OCI-LY7 (cell line): ENCODE results near the gene EHD2. TPM values are rescaled to one million over a fixed set of nuclear protein-coding genes. Genes with fewer than 3 reads are reported as not detected.

ENCODE experiments used
- BruUV-seq: library from RNA; stranded (reverse); fragments of 400-500 nt; replicated peaks from 2 replicates; lab custom pipeline; 2021; lab: Mats Ljungman, UMichigan
- CTCF ChIA-PET: fragments of 300-600 bp; sonication (Branson Sonifier 250); formaldehyde crosslinking; loops from one replicate; lab custom pipeline; 2022; ENCODE audit warnings: antibody characterized with exemption; ENCODE audit not compliant: unreplicated experiment; lab: Charles Lee
- POLR2A ChIA-PET: fragments of 300-600 bp; sonication (Branson Sonifier 250); formaldehyde crosslinking; loops from one replicate; lab custom pipeline; 2022; ENCODE audit warnings: antibody characterized with exemption; lab: Charles Lee
- DNase-seq: peaks from one replicate; pipeline ENCODE4 v3.0.0-alpha.2; 2015; ENCODE audit warnings: low spot score
- H2AFZ ChIP-seq: fragments of 200-600 bp; sonication (generic), shearing (Covaris generic); 2 replicates; pipeline ENCODE4 v1.6.1; 2014; ENCODE audit warnings: mild to moderate bottlenecking, antibody characterized with exemption, low read length, moderate library complexity
- H3K27ac ChIP-seq: fragments of 200-600 bp; sonication (generic); 2 replicates; pipeline ENCODE4 v1.5.1; 2014; ENCODE audit warnings: mixed run types, low read depth, mild to moderate bottlenecking, moderate library complexity, low read length, inconsistent platforms; ENCODE audit not compliant: poor library complexity, severe bottlenecking
- H3K36me3 ChIP-seq: fragments of 200-600 bp; sonication (generic); 2 replicates; pipeline ENCODE4 v1.6.1; 2014; ENCODE audit warnings: mild to moderate bottlenecking, antibody characterized with exemption, low read length, moderate library complexity, mixed read lengths; ENCODE audit not compliant: insufficient read depth
- H3K4me1 ChIP-seq: fragments of 200-600 bp; sonication (generic); 2 replicates; pipeline ENCODE4 v1.5.1; 2014; ENCODE audit warnings: mild to moderate bottlenecking, low read length; ENCODE audit not compliant: insufficient read depth, poor library complexity, severe bottlenecking
- H3K4me2 ChIP-seq: fragments of 200-600 bp; sonication (generic); 2 replicates; pipeline ENCODE4 v1.6.1; 2014; ENCODE audit warnings: mild to moderate bottlenecking, low read length
- H3K4me3 ChIP-seq: fragments of 200-600 bp; sonication (generic); 2 replicates; pipeline ENCODE4 v1.5.1; 2014; ENCODE audit warnings: mild to moderate bottlenecking, low read depth, low read length; ENCODE audit not compliant: poor library complexity, severe bottlenecking
- H3K79me2 ChIP-seq: fragments of 200-600 bp; sonication (generic); 2 replicates; pipeline ENCODE4 v1.6.1; 2016; ENCODE audit warnings: low read depth, mild to moderate bottlenecking, low read length, moderate library complexity, mixed read lengths; ENCODE audit not compliant: insufficient read depth
- H3K9me2 ChIP-seq: fragments of 200-600 bp; sonication (generic); 2 replicates; pipeline ENCODE4 v1.6.1; 2016; ENCODE audit warnings: mild to moderate bottlenecking, low read length, mixed read lengths; ENCODE audit not compliant: insufficient read depth
- H3K9me3 ChIP-seq: fragments of 200-600 bp; sonication (generic); 2 replicates; pipeline ENCODE4 v1.6.1; 2014; ENCODE audit warnings: mild to moderate bottlenecking, mixed run types, low read length, mixed read lengths
- H4K20me1 ChIP-seq: fragments of 200-600 bp; sonication (generic); 2 replicates; pipeline ENCODE4 v1.6.1; 2014; ENCODE audit warnings: mild to moderate bottlenecking, antibody characterized with exemption, low read length, moderate library complexity, mixed read lengths; ENCODE audit not compliant: insufficient read depth
- CTCF ChIP-seq: fragments of 200-600 bp; sonication (generic); conservative IDR thresholded peaks from 2 replicates; pipeline ENCODE4 v1.5.1; 2014; ENCODE audit warnings: mild to moderate bottlenecking, antibody characterized with exemption, low read length, moderate library complexity, mixed read lengths
- EZH2phosphoT487 ChIP-seq: fragments of 200-600 bp; sonication (generic); IDR thresholded peaks from 2 replicates; pipeline ENCODE4 v1.6.1; 2018; ENCODE audit warnings: low read depth, borderline replicate concordance, mild to moderate bottlenecking, mixed run types, antibody characterized with exemption, low read length, moderate library complexity, mixed read lengths
- intact Hi-C: fragments of 100-400 bp; cut with micrococcal nuclease; formaldehyde crosslinking; loops from one replicate; pipeline ENCODE4 v1.10.0; 2022; ENCODE audit not compliant: unreplicated experiment
- total RNA-seq, 2 experiments: library from RNA; depleted of rRNA in 1 of 2; stranded (reverse); fragments of >200 nt in 1 of 2; shearing (Covaris generic) in 1 of 2; gene quantifications; 2 replicates each; pipeline ENCODE4 v1.2.3, GENCODE V29; 2014 to 2022

EHD2 gene
- total RNA-seq, 2 experiments from 2014 or later, result not detected

DNA sequence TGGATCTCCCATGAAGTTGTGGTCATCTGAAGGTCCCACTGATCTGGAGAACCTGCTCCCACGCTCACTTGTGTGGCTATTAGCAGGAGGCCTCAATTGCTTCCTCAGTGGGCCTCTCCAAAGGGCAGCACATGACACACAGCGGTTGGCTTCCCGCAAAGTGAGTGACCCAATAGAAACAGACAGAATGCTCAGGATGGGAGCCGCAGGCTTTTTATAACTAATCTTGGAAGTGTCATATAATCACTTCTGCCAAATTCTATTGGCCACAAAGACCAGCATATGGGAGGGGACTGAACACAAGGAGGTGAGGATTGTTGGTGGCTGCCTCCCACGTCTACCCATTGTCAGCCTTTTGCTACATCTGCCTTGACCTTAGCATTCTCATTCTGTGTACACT is 22.1 kb upstream of the EHD2 start:
- intact Hi-C loops, result no loop called here
- ChIA-PET POLR2A (interaction anchor here (0.6 kb wide), 3 partner anchors 216 to 327 kb away, joined by 3 to 4 read pairs (median 3); no protein-coding TSS in a partner anchor), CTCF (no interaction called here)
- no peak for TF ChIP-seq CTCF
- no peak for TF ChIP-seq EZH2phosphoT487
- no peak overlapping the region for H2AFZ ChIP-seq
- no peak overlapping the region for H3K4me3 ChIP-seq
- H3K9me2 ChIP-seq, result no peaks in the 10 kb centered on the region
- no peak for DNase-seq
- no peak overlapping the region for H3K4me2 ChIP-seq
- H3K27ac ChIP-seq, result no peak overlapping the region
- no peaks in the 10 kb centered on the region for H4K20me1 ChIP-seq
- H3K4me1 ChIP-seq, result no peaks in the 10 kb centered on the region
- no peaks in the 10 kb centered on the region for H3K79me2 ChIP-seq
- peaks cover 13% of the 10 kb centered on the region; the same call in 1 of the 2 replicates for H3K36me3 ChIP-seq
- no TSS peak for BruUV-seq
- H3K9me3 ChIP-seq, result no peaks in the 10 kb centered on the region

- CTCF ChIA-PET, result no interaction called here
- no peak for TF ChIP-seq EZH2phosphoT487
- TF ChIP-seq CTCF, result no peak
- no peak overlapping the region for H3K27ac ChIP-seq
- DNase-seq, result no peak
- no TSS peak for BruUV-seq
- peaks cover 13% of the 10 kb centered on the region; the same call in 1 of the 2 replicates for H3K36me3 ChIP-seq
- no peaks in the 10 kb centered on the region for H3K9me2 ChIP-seq
- POLR2A ChIA-PET, result no interaction called here
- no peaks in the 10 kb centered on the region for H3K9me3 ChIP-seq
- no peak overlapping the region for H3K4me2 ChIP-seq
- H3K4me1 ChIP-seq, result no peaks in the 10 kb centered on the region
- H2AFZ ChIP-seq, result no peak overlapping the region
- intact Hi-C loops, result no loop called here
- no peaks in the 10 kb centered on the region for H4K20me1 ChIP-seq
- no peak overlapping the region for H3K4me3 ChIP-seq
- H3K79me2 ChIP-seq, result no peaks in the 10 kb centered on the region
These were observed 21.4 kb upstream of the EHD2 start for GRCh38 chr19:47691782-47692181.

GRCh38 chr19:47693489-47693888 is 19.7 kb upstream of the EHD2 start:
- CTCF ChIA-PET, result no interaction called here
- POLR2A ChIA-PET, result no interaction called here
- intact Hi-C loops, result no loop called here

More at GRCh38 chr19:47693489-47693888, 19.7 kb upstream of the EHD2 start:
- no TSS peak for BruUV-seq
- Histone ChIP-seq H3K4me1 (peaks cover 5% of the 10 kb centered on the region), H3K79me2 (no peaks in the 10 kb centered on the region), H3K4me3 (no peak overlapping the region), H2AFZ (no peak overlapping the region), H3K4me2 (no peak overlapping the region), H3K9me2 (no peaks in the 10 kb centered on the region), H3K9me3 (no peaks in the 10 kb centered on the region), H3K36me3 (peaks cover 14% of the 10 kb centered on the region), H4K20me1 (no peaks in the 10 kb centered on the region), H3K27ac (no peak overlapping the region)
- TF ChIP-seq CTCF, result no peak
- no peak for DNase-seq
